ENCODE results near the gene PRXL2A.

GRCh38 chr10:80379701-80380100, 28.6 kb upstream of the PRXL2A start:
- TF ChIP-seq CTCF (IDR thresholded peaks at IDR 0.05) (no peak), POLR2A (IDR thresholded peaks at IDR 0.05) (no peak)
